GM21528 (cell line): ENCODE measurements around the gene HLTF.
"Not testable (repeated sequence)": the region's sequence is repeated elsewhere in the genome, so short reads cannot be mapped to it uniquely, and the experiment has no call there.

ENCODE experiments used
- ATAC-seq: cut with Tn5 transposase; IDR thresholded peaks from one replicate; pipeline ENCODE4 v1.9.1; 2021; ENCODE audit warnings: mild to moderate bottlenecking, moderate library complexity; ENCODE audit not compliant: unreplicated experiment, low FRiP score

The HLTF gene

GRCh38 chr3:148997623-148998022 lies 88.7 kb downstream of the HLTF start:
- ATAC-seq = no peak

DNA sequence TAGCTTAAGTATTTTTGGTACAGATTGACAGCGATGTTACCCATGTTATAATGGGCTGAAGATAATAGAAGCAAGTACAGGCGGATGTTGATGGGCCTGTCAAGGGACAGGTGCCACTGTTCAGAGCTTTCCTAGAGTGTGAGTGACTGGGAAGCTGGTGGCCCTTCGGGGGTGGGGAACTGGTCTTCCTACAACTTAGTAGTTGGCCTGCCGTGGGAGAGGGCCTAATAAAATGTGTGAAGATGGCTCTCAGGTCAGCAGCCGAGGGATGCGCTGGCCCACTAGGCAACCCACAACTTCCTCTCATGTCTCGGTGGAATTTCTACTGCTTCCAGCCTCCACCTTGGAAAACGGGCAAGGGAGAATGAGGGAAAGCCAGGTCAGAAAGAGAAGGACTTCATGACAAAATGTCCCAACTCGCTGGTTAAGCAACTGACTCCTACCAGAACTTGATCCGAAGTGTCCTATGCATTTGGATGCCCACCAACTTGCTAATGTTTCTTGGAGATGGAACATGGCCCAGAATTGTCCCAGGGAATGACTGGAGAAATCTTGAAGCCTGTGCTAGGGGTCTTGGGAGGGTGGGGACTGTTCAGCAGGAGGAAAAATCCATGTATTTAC lies 93.6 kb downstream of the HLTF start:
- ATAC-seq = no peak

DNA sequence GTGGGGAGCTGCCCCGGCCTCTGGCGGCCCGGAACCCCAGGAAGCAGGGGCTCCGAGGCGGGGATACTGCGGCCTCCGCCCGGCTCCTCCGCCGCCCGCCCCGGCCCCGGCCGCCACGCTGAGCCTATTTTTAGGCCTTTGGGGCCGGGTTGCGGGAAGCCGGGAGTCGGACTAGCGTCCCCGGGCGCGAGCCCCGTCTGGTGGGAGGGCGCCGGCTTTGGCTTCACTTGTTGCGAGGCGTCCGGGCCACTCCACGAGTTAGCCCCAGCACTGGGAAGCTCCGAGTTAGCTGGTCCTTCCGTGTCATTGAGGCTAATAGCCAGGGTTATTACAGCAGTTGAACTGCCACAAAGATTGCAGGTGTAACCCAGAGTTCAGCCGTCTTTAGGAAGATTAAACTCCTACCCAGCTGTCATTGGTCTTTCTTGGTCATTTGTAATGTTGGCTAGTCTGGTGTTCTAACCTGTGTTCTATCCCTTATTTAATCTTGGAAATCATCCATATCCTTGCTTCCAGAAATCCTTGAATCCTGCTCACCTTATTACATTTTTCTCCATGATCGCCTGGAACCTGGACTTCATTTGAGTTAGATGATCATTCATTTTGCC lies 94.2 kb downstream of the HLTF start:
- peak; percentile 25 for ATAC-seq

DNA sequence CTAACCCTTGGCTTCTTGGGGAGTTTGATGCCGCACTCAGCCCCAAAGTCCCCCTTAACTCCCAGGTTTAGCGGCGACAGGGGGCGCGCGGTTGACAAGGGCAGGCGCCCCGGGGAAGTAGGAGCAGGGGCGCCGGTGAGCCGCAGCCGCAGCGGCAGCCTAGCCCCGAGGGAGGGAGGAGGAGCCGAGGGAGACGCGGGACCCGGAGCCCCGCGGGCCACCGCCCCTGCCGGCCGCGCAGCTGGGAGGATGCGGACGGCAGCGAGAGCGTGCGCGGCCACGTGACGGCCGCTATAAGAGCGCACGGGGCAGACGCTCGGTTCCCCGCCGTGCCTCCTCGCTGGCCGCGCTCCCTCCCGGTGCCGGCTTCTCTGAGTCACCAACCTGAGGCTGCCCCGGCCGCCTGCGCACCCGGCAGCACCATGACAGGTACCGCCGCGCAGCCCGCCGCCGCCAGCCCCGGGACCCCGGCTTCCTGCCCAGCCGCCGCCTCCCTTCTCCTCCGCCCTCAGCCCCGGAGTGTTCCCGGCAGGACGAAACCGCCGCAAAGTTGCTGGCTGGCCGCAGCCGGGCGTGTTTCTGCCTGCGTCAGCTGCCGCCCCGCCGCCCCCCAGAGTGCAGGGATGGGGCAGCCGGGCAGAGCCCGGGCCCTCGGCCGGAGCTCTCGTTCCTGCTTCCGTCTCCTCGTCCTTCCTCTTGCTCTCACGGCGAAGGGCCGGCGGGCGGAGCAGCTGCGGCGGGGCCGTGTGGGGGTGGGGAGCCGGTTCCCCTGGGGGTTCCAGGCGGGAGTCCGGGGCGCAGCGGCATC lies 94.9 kb downstream of the HLTF start, which contains the start of gene GYG1:
Gene GYG1, plus strand, starts transcription at position 322 of the 808 bp plus-strand sequence. Its CDS starts 101 bp downstream, at position 423.
- ATAC-seq = peak; percentile 87

DNA sequence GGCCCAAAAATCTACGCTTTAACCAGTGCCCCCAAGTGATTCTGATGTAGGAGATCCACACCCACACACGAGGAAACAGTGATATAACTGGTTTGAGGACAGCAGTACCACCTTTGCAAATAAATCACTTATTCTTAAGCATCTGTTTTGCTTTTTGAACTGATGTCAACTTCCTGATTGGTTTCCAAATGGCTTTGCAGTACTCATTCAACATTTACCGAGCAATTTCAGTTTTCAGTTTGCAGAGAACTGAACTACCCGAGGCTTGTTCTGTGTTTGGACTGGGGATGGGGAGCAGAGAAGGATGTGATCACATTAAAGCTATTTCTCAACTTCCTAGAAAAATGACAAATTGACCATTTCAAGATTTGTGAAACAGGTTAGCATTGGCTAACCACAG lies 96.1 kb downstream of the HLTF start:
- peak; percentile 30 for ATAC-seq

GRCh38 chr3:148987551-148987950 lies 98.8 kb downstream of the HLTF start:
- not testable (repeated sequence) for ATAC-seq

DNA sequence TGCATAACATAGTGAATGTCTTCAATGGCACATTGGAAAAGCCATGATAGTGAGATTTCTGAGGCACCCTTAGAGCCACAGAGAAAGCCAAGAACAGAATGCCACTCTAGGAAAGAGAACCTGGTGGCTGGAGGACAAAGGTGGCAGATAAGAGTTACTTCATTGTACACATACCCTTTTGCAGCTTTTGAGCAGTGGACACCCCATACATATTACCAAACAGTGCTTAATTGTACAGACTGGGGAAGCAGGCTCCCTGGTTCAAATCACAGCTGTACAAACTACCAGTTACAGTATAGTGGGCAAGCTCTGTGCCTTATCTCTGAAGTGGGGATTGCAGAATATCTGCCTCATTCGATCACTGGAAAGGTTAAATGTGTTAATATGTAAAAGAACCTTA lies 105.1 kb downstream of the HLTF start:
- no peak for ATAC-seq
